Activated CD8-positive, alpha-beta T cell treated with anti-CD3 and anti-CD28 coated beads for 36 hours (primary cell): ENCODE data around the gene DYSF. TPM values are rescaled to one million over a fixed set of nuclear protein-coding genes. Genes with fewer than 3 reads are reported as not detected.

ENCODE experiments used
- ATAC-seq: fragments of 200-7000 bp; cut with Tn5 transposase; one replicate; pipeline ENCODE4 v1.10.0; 2021; ENCODE audit warnings: mild to moderate bottlenecking, moderate library complexity
- CTCF ChIA-PET: fragments of 350-600 bp; sonication (Branson Sonifier 250); formaldehyde crosslinking; loops from one replicate; lab custom pipeline; 2021; ENCODE audit warnings: antibody characterized with exemption; lab: Charles Lee
- POLR2A ChIA-PET: fragments of 350-600 bp; sonication (Branson Sonifier 250); formaldehyde crosslinking; loops from one replicate; lab custom pipeline; 2021; ENCODE audit warnings: antibody characterized with exemption; lab: Charles Lee
- DNase-seq: peaks from one replicate; pipeline ENCODE4 v3.0.0-alpha.2; 2020
- H3K27ac Mint-ChIP-seq: one replicate; pipeline ENCODE4 v1.8.0; 2021; ENCODE audit warnings: mild to moderate bottlenecking, mixed read lengths
- H3K27me3 Mint-ChIP-seq: one replicate; pipeline ENCODE4 v1.8.0; 2021; ENCODE audit warnings: mixed read lengths
- H3K36me3 Mint-ChIP-seq: one replicate; pipeline ENCODE4 v1.8.0; 2021; ENCODE audit warnings: low read depth, mixed read lengths
- H3K4me1 Mint-ChIP-seq: one replicate; pipeline ENCODE4 v1.8.0; 2021; ENCODE audit warnings: low read depth, mixed read lengths
- H3K4me3 Mint-ChIP-seq: one replicate; pipeline ENCODE4 v1.8.0; 2021; ENCODE audit warnings: mild to moderate bottlenecking, moderate library complexity, mixed read lengths
- H3K9me3 Mint-ChIP-seq: one replicate; pipeline ENCODE4 v1.8.0; 2021; ENCODE audit warnings: mixed read lengths
- CTCF ChIP-seq: fragments of 200-600 bp; IDR thresholded peaks from one replicate; pipeline ENCODE4 v1.8.0; 2022; ENCODE audit warnings: antibody characterized with exemption, mild to moderate bottlenecking
- intact Hi-C: fragments of 100-400 bp; cut with micrococcal nuclease; formaldehyde crosslinking; loops from one replicate; pipeline ENCODE4 v1.10.0; 2022
- total RNA-seq, 2 experiments: library from RNA; stranded (reverse); gene quantifications; one replicate each; pipeline ENCODE4 v1.2.3, GENCODE V29; 2021

DYSF gene
- total RNA-seq, 2 experiments from 2014 or later: 3.5 to 3.8 TPM

GRCh38 chr2:71611247-71611646 lies 157.9 kb downstream of the DYSF start:
- ChIA-PET CTCF (interaction anchor here (1.3 kb wide), 1 partner anchor 62 kb away, joined by 3 read pairs; no protein-coding TSS in a partner anchor), POLR2A (no interaction called here)
- Mint-ChIP-seq H3K4me3 (no peak overlapping the region), H3K9me3 (no peaks in the 10 kb centered on the region), H3K27ac (no peak overlapping the region), H3K4me1 (no peaks in the 10 kb centered on the region), H3K36me3 (no peaks in the 10 kb centered on the region), H3K27me3 (peaks cover 4% of the 10 kb centered on the region)
- no peak for TF ChIP-seq CTCF
- intact Hi-C loops: loop anchor here (5.0 kb wide), 1 partner anchor 186 kb away; no protein-coding TSS in a partner anchor
- ATAC-seq (no peak), DNase-seq (no peak)

GRCh38 chr2:71611781-71612527 lies 158.6 kb downstream of the DYSF start:
- no peaks in the 10 kb centered on the region for H3K36me3 Mint-ChIP-seq
- no peaks in the 10 kb centered on the region for H3K9me3 Mint-ChIP-seq
- ATAC-seq (no peak), DNase-seq (no peak)
- intact Hi-C loops: loop anchor here (5.0 kb wide), 1 partner anchor 185 kb away; no protein-coding TSS in a partner anchor
- H3K4me3 Mint-ChIP-seq: no peak overlapping the region
- H3K4me1 Mint-ChIP-seq: no peaks in the 10 kb centered on the region
- peaks cover 4% of the 10 kb centered on the region for H3K27me3 Mint-ChIP-seq
- TF ChIP-seq CTCF: no peak
- H3K27ac Mint-ChIP-seq: no peak overlapping the region
- POLR2A ChIA-PET: no interaction called here
- CTCF ChIA-PET: interaction anchor here (0.6 kb wide), 1 partner anchor 943 kb away, joined by 3 read pairs; no protein-coding TSS in a partner anchor

- no peak overlapping the region for H3K27ac Mint-ChIP-seq
Measured at GRCh38 chr2:71612581-71613402, 159.4 kb downstream of the DYSF start.

DNA sequence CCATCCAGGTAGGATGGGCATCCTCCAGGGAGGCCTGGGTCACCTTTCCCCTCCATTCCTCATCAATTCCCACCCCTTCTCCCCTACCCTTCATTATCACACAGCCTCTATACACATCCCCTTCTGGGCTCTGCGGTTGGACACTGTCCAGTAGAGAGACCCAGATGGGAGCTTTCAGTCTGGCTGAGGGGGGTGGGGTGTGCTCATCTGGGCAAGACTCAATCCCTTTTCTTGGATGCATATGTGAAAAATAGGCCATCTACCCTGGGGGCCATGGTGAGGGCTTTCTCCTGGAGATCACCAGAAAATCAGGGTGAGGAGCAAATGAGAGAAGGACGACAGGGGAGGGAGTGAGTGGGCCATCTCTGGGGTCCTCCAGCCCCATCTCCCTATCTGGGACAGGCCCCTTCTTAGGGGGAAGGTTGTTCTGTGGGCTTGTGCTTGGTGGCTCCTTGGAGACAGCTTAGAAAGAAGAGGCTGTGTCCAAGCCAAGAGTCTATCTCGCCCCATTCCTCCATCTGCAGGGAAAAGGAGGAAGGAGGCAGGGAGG lies 160.1 kb downstream of the DYSF start:
- CTCF ChIA-PET: no interaction called here
- Mint-ChIP-seq H3K9me3 (no peaks in the 10 kb centered on the region), H3K4me1 (no peaks in the 10 kb centered on the region), H3K27me3 (peaks cover 4% of the 10 kb centered on the region), H3K4me3 (no peak overlapping the region), H3K27ac (no peak overlapping the region), H3K36me3 (no peaks in the 10 kb centered on the region)
- ATAC-seq (no peak), DNase-seq (no peak)
- no peak for TF ChIP-seq CTCF
- intact Hi-C loops: loop anchor here (5.0 kb wide), 1 partner anchor 184 kb away; no protein-coding TSS in a partner anchor
- POLR2A ChIA-PET: no interaction called here

More at GRCh38 chr2:71612581-71613402, 159.4 kb downstream of the DYSF start:
- no peak for ATAC-seq
- no peak for TF ChIP-seq CTCF
- Mint-ChIP-seq H3K36me3 (no peaks in the 10 kb centered on the region), H3K9me3 (no peaks in the 10 kb centered on the region), H3K4me3 (no peak overlapping the region), H3K27me3 (peaks cover 4% of the 10 kb centered on the region), H3K4me1 (no peaks in the 10 kb centered on the region)
- intact Hi-C loops: loop anchor here (5.0 kb wide), 1 partner anchor 185 kb away; no protein-coding TSS in a partner anchor
- ChIA-PET POLR2A (no interaction called here), CTCF (interaction anchor here (0.6 kb wide), 1 partner anchor 944 kb away, joined by 3 read pairs; no protein-coding TSS in a partner anchor)
- no peak for DNase-seq
